ENCODE measurements around the gene MAML2. TPM values are rescaled to one million over a fixed set of nuclear protein-coding genes. Genes with fewer than 3 reads are reported as not detected.

Gene MAML2
- total and polyA plus RNA-seq, 9 of the 15 experiments (the other 6 are each of a cell fraction or from before 2014, with no cell fraction given), result 0.79 to 6.8 (median 4.8) TPM

DNA sequence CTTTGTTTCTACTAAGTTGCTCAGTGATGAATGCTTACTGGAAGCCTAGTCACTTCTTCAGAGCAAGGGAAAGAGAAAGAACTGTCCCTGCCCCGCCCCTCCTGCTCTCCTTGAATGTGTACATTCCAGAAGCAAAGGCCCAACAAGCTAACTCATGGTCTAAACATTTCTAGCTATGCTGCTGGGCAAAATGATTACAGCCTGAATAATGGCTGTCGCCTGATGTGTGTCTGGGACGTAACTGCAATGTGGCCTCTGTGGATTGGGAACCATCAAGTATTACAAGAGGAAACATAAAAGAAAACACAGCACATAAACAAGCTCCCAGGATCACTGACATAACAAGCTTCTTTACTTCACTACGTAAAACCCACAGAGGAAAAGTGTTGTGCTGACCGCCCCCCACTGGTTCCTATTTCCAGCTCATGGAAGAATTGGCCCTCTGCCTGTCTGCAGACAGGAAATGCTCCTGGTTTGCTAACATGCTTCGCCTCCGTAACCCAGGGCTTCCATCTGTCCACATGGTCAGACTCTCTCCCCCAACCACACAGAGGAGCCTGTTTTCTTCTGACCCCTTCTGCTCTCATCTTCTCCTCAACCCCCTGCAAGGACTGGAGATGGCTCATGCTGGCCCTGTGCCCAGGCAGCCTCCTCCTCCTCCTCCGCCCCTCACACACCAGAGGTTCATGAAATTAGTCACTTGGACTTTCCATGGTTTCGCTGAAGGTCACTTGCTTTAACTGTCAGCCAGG, 187.2 kb downstream of the MAML2 start (continued):
- TF ChIP-seq ZNF165 (CRISPR knock-in tag; IDR thresholded peaks at IDR 0.05; ENCODE audit: borderline replicate concordance), result no peak
- peak; percentile 15; the same call in 1 of the 2 replicates for TF ChIP-seq POLR2AphosphoS5 (IDR thresholded peaks at IDR 0.05; ENCODE audit: control insufficient read depth, insufficient read depth, low read depth, low read length)
- TF ChIP-seq ZNF445 (CRISPR knock-in tag; IDR thresholded peaks at IDR 0.05; ENCODE audit: low read depth), result no peak
- no peak for TF ChIP-seq PTTG1 (tag; IDR thresholded peaks at IDR 0.05; ENCODE audit: low read depth)
- no peak; a peak in 1 of 4 replicates for TF ChIP-seq SRF (CRISPR knock-in tag; IDR thresholded peaks at IDR 0.05)
- peak; percentile 80 for TF ChIP-seq FOSL1 (tag; conservative IDR thresholded peaks at IDR 0.05)
- TF ChIP-seq SMARCE1 (IDR thresholded peaks at IDR 0.05), result peak; percentile 63
- peak; percentile 21 for TF ChIP-seq BRD9 (IDR thresholded peaks at IDR 0.05; ENCODE audit: low read depth, partially characterized antibody)
- TF ChIP-seq NONO (IDR thresholded peaks at IDR 0.05; ENCODE audit: low read depth in 2 of 2, low read length in 1 of 2), result no peak
- TF ChIP-seq, protein P1, sequence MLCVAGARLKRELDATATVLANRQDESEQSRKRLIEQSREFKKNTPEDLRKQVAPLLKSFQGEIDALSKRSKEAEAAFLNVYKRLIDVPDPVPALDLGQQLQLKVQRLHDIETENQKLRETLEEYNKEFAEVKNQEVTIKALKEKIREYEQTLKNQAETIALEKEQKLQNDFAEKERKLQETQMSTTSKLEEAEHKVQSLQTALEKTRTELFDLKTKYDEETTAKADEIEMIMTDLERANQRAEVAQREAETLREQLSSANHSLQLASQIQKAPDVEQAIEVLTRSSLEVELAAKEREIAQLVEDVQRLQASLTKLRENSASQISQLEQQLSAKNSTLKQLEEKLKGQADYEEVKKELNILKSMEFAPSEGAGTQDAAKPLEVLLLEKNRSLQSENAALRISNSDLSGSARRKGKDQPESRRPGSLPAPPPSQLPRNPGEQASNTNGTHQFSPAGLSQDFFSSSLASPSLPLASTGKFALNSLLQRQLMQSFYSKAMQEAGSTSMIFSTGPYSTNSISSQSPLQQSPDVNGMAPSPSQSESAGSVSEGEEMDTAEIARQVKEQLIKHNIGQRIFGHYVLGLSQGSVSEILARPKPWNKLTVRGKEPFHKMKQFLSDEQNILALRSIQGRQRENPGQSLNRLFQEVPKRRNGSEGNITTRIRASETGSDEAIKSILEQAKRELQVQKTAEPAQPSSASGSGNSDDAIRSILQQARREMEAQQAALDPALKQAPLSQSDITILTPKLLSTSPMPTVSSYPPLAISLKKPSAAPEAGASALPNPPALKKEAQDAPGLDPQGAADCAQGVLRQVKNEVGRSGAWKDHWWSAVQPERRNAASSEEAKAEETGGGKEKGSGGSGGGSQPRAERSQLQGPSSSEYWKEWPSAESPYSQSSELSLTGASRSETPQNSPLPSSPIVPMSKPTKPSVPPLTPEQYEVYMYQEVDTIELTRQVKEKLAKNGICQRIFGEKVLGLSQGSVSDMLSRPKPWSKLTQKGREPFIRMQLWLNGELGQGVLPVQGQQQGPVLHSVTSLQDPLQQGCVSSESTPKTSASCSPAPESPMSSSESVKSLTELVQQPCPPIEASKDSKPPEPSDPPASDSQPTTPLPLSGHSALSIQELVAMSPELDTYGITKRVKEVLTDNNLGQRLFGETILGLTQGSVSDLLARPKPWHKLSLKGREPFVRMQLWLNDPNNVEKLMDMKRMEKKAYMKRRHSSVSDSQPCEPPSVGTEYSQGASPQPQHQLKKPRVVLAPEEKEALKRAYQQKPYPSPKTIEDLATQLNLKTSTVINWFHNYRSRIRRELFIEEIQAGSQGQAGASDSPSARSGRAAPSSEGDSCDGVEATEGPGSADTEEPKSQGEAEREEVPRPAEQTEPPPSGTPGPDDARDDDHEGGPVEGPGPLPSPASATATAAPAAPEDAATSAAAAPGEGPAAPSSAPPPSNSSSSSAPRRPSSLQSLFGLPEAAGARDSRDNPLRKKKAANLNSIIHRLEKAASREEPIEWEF (CRISPR knock-in tag; IDR thresholded peaks at IDR 0.05), result no peak
- peak in 1 of 2 experiments; percentile 29; a peak in 1 of 4 replicates for TF ChIP-seq RCOR1 (IDR thresholded peaks at IDR 0.05; ENCODE audit: borderline replicate concordance in 1 of 2, low read depth in 2 of 2, low read length in 2 of 2)
- TF ChIP-seq HMG20A (CRISPR knock-in tag; conservative IDR thresholded peaks at IDR 0.05), result no peak
- peak; percentile 2 for TF ChIP-seq TBP (optimal IDR thresholded peaks at IDR 0.05; ENCODE audit: low read depth, low read length)
- TF ChIP-seq ASH1L (IDR thresholded peaks at IDR 0.05; ENCODE audit: borderline replicate concordance, low read depth, partially characterized antibody), result no peak
- peak; percentile 48 for TF ChIP-seq SMARCA4 (IDR thresholded peaks at IDR 0.05)
- no peak for TF ChIP-seq HDAC8 (tag; IDR thresholded peaks at IDR 0.05)
- TF ChIP-seq, protein P2, sequence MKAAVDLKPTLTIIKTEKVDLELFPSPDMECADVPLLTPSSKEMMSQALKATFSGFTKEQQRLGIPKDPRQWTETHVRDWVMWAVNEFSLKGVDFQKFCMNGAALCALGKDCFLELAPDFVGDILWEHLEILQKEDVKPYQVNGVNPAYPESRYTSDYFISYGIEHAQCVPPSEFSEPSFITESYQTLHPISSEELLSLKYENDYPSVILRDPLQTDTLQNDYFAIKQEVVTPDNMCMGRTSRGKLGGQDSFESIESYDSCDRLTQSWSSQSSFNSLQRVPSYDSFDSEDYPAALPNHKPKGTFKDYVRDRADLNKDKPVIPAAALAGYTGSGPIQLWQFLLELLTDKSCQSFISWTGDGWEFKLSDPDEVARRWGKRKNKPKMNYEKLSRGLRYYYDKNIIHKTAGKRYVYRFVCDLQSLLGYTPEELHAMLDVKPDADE (conservative IDR thresholded peaks at IDR 0.05; ENCODE audit: control insufficient read depth, low read depth, low read length), result peak; percentile 52; the same call in 1 of the 2 replicates
- TF ChIP-seq PHF20 (IDR thresholded peaks at IDR 0.05; ENCODE audit: partially characterized antibody), result no peak
- no peak for TF ChIP-seq ZNF184 (CRISPR knock-in tag; IDR thresholded peaks at IDR 0.05)
- no peak for TF ChIP-seq NFXL1 (CRISPR knock-in tag; IDR thresholded peaks at IDR 0.05)
- peak; percentile 35 for TF ChIP-seq TAF1 (IDR thresholded peaks at IDR 0.05; ENCODE audit: control insufficient read depth, extremely low read depth, insufficient read depth, low read length, severe bottlenecking)
- TF ChIP-seq ZNF76 (CRISPR knock-in tag; IDR thresholded peaks at IDR 0.05; ENCODE audit: borderline replicate concordance), result no peak; the same call in 1 of the 2 replicates

All from K562 (cell line).